Measurements from ENCODE around the gene KIF12.

The KIF12 gene

DNA sequence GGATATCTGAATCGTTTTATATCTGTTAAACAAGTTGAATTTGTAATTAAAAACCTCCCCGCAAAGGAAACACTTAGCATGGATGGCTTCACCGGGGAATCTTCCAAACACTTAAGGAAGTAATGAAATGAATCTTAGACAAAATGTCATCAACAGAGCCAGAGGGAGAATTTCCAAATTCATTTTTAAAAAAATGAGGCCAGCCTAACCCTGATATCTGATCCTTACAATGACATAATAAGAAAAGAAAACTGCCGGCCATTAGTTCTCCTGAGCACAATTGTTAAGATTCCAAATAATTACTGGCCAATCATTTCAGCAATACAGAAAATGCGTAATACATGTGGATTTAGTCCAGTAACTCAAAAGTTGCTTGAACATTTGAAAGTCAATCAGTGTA is 6.1 kb upstream of the KIF12 start:
- no peak for DNase-seq (ENCODE audit: low spot score)

DNA sequence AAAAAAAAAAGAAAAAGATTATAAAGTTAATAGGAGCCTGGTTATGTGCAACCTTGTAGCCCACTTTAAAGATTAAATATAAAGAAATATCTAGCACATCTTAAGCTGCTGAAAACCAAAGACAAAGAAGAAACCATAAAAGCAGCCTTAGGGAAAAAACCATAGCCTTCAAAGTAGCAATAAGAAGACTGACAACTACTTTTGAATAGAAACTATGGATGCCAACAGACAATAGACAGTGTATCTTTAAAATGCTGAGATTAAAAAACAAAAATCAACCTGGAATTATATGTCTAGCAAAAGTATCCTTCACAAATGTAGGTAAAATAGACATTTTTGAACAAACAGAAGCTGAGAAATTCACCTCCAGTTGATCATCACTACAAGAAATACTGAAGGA is 3.4 kb upstream of the KIF12 start:
- no peak for DNase-seq (ENCODE audit: low spot score)

DNA sequence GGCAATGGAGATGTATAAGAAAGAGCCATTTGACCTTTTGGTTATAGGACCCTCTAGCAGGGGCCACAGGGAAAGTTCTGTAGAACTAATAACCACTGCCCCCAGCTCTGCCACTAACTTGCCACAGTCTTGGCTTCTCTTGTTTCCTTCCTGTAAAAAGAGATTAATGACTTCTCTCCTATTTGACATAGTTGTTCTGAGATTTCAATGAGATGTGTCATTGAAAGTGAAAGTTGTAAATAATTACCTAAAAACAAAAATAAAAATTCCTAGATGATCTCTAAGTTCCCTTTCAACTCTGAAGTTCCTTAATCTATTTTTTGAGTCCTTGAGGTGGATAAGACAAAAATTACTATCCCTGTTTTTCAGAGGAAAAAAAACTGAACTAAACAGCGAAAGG is 1.4 kb upstream of the KIF12 start:
- no peak for DNase-seq (ENCODE audit: low spot score)

DNA sequence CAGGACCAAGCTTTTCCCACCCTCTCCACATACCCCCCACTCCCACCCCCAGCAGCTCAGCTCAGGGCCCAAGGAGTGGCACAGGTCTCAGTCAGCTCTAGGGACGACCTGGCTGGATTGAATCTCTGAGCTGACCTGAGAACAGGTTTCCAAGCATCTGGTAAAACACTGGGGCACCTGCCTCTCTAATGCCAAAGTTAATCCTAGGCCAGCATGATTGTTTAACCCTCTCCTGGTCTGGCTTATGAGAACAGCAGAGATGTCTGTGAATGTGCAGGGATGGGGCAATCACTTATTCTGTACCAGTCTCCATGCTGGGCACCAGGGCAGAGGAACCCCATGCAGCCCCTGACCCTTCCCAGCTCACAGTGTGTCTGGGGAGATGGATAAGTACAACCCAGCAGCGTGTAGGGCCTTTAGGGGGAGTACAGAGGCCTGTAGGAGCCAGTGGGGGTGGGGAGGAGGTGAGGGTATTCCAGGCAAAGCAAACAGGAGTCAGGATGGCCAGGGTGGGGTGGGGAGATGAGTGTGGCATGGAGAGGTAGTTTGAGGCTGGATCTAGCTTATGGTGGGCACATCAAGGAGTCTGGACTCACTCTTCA is 678 bp upstream of the KIF12 start:
- no peak for DNase-seq (ENCODE audit: low spot score)

DNA sequence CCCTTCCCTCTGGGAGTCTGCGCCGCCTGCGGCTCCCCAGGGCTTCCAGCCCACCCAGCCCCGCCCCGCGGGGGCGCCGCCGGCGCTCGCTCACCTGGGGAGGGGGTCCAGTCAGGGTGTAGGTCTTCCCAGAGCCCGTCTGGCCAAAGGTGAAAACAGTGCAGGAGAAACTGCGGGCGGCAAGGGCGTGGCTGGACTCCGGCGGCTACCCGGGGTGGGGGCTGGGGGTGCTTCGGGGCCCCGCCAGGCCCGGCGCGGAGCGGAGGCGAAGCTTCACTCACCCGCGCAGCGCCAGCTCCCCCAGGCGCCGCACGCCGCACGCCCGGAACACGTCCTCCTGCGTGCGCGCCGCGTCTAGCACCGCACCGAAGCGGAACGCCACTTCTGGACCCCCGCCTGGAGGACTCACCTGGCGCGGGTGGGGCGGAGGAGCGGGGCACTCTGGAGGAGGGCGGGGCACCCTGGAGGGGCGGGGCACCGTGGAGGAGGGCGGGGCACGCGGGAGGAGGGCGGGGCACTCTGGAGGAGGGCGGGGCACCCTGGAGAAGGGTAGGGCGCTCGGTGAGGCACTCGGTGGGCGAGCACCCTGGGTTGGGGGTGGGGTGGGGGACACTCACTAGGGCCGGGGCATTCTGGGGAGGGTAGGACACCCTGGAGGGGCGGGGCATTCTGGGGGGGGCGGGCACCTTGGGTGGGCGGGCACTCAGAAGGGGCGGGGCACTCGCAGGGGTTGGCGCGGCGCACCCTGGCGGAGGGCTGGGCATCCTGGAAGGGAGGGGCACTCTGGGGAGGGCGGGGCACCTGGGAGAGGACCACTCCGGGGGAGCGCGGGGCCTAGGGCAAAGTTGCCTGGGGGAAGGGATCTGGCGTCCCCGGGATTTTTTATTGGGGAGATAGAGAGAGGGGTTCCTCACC is 814 bp downstream of the KIF12 start:
- no peak for DNase-seq (ENCODE audit: low spot score)

DNA sequence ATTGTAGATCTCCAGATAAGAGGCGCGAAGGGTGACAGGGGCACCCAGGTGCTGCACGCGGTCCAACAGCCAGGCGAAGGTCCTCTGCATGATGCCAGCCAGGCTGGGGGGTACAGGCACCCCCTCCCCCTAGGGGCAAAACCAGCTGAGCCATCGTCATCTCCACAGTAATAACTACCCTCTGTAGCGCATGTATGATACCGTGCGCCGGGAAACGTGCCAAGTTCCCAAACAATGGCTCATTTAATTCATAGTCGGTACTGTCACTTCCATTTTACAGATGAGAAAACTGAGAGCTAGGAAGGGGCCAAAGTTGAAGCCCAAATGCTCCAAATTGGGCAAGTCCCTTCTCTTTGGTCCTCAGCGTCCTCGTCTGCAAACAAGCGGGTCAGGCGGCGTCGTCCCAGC is 1.5 kb downstream of the KIF12 start:
- no peak for DNase-seq (ENCODE audit: low spot score)

DNA sequence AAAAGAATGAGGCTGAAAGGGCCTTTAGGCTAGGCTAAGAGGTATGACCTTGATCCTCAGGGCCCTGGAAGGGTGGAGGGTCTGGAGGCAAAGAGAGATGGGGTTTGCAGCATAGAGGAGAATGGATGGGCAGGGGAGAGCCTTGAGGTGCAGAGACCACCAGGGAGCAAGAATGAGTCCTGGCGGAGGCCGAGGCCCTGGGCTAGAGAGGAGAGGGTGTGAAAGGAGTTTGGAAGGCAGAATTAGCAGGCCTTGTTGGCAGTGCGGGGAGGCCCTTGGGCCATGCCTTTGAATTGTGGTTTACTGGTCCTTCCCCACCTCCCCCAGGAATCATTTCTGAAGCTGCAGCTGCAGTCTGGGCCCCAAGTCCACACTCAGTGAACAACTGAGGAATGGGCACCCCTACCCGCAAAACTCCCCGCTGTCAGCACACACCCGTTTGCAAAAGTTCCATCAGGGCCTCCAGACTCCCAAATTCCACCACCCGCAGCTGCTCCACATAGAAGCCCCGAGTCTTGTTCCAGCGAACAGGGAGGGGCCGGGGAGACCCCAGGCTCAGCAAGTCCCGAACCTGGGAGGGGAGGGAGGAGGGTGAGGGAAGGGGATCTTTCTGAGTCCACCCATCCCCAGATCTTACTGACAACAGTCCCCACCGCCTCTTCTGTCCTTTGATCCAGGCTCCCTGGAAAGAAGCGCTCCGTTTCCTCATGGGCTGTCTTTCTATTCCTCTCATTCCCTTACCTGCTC is 2.1 kb downstream of the KIF12 start:
- no peak for DNase-seq (ENCODE audit: low spot score)

DNA sequence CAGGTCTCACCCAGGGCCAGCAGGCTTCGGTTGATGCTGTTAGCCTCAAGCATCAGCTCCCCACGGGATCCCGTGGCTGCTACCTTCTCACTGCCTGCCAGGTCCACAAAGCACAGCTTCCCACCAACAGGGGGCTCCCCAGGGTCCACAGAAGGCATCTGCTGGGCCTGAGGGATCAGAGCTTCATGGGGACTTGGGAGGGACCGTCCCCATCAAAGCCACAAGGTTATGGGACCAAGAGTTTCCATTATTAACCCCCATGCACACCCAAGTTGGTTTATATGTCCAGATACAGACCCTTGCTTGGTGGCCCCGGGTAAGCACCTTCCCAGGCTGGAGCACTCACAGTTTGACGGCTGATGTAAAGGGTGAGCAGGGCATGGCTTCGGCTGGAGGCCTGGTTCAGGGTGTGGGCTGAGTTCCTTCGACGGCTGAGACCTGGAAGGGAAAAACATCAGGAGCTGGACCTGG is 3.0 kb downstream of the KIF12 start:
- no peak for DNase-seq (ENCODE audit: low spot score)

DNA sequence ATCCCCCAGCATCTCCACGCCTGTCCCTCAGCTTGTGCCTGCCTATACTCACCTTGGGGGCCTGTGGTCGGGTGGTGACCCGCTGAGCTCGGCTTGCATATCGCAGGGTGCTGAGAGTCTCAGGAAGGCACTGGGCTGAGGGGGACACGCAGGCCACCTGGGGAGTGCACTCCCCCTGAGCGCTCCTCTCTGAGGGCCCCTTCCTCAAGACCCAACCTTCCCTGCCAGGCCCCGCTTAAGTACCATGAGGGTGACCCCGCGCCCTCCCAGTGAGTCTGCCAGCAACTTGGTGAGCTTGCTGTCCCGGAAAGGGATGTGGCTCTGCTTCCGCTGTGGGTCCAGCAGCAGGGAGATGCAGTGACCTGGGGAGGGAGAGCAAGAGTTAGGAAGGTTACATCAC is 4.1 kb downstream of the KIF12 start:
- no peak for DNase-seq (ENCODE audit: low spot score)

DNA sequence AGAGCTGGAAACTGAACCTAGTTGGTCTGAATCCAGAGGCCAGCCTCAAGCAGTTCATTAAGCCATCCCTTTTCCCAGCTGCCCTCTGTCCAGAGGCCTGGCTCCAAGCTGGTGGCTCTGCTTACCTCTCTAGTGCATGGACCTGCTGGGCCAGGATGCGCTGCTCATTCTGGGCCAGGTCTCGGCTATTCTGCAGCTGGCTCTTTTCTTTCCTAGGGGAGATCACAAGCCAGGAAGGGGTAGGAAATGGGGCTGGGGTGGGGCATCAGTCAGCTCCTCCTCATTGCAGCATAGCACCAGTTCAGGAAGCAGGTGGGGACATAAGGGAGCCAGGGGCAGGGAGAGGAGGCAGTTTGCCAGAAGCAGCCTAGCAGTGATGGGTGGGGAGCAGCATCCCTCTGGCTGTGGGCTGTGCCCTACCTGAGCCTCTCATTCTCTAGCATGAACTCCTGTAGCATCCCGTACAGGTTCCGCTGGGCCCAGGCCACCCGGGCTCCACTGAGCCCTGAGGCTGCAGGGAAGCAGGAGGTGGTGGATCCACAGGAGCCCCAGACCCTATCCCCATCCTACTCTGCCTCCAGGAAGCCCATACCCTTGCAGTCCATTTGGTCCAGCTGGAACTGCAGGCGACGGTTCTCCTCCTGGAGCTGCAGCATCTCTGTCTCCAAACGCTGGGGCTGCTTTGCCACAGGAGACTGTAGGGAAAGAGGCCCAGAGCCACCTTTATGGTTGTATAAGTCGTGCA is 5.2 kb downstream of the KIF12 start:
- DNase-seq (ENCODE audit: low spot score) = no peak

DNA sequence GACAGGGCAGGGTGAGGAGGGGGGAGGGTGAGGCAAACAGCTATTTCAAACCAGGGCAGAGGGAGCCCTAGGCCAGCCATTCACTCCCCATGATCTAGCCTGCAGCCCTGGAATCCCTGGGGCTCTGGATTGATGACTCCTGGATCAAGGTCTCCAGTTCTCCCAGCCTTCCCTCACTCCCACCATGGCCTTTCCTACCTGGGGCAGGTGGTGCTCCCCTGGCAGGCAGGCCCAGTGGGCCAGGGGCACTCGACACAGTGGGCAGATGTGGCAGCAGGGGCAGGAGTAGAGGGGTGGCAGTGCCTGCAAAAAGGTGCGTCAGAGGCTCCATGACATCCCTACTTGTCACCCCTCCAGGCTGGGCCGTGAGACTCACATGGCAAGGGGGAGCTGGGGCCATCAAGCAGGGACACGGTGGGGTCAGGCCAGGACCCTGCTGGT is 6.0 kb downstream of the KIF12 start:
- DNase-seq (ENCODE audit: low spot score) = no peak

DNA sequence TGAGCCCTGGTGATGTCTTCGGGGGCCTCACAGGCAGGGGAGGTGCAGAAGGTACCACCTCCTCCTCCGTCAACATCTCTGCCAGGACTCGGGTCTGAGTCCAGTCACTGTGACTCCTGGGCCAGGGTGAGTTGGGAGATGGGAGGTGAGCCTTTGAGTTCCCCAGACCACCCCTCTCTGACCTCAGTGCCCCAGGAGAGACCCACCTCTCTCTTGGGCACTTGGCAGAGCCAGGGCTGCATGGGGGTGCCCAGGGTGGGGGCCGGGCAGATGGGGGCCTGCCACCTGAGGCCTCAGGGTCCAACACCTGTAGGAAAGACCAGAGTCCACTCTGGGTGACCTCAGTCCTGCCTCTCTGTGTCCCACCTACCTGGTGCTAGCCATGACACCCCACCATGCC is 6.8 kb downstream of the KIF12 start:
- DNase-seq (ENCODE audit: low spot score) = no peak

DNA sequence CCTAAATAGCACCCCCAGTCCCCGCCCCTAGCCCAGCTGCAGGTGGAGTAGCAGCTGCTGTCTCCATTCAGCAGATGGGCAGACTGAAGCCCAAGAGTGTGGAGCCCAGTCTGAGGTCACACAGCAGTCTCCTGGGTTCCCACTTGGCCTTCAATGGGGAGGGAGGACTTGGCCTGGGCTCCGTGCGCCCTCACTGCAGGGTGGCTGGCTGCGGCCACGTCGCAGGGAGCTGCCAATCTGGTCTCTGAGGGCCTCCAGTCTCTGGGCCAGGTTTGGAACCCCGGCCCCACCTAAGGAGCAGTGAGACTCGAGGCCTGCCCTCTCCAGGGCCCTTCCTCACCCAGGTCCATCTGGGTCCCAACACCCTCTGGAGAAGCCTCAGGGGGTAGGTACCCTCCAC is 7.4 kb downstream of the KIF12 start:
- no peak for DNase-seq (ENCODE audit: low spot score)

DNA sequence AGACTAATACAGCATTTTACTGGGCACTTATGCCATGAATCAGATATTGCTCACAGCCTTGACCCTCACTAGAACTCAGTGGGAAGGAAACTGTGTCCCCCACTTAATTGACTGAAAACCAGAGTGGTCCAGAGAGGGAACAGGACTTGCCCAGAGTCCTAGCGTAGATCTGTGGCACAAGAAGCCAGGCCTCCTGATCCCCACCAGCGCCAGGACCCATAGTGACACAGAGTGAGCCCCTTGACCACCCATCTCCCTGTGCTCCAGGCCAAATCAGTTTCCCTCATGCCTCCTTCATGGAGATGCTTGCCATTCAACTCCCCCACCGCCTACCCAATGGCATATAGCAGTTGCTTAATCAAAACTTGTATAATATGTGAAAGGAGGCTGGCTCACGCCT is 8.3 kb downstream of the KIF12 start:
- no peak for DNase-seq (ENCODE audit: low spot score)

DNA sequence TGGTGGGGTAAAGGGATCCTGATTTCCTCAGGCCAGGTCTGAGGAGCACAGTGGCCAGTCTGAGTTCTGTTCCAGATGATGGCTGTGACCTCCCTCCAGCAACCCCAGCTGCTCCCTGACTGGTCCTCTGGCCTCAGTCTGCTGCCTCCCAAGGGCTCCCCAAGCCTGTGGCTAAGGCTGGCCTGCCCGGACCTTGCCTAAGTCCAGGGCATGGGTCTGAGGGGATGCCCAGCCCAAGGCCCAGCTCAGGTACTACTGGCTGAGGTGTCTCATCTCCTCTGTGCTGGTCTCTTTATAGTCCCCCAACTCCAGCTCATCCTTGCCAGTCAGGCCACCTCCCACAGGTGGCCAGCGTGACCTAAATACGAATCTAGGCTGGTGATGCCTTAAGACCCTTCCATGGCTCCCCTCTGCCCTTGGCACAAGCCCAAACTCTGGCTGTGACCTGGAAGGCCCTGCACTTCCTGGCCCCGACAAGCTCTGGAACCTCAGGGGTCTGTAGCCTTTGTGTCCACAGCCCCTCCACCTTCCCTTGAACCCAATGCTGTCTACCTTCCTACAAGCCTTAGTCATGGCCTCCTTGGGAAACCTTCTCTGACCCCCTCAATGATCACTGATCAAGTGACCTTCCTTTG is 9.8 kb downstream of the KIF12 start:
- DNase-seq (ENCODE audit: low spot score) = no peak

DNA sequence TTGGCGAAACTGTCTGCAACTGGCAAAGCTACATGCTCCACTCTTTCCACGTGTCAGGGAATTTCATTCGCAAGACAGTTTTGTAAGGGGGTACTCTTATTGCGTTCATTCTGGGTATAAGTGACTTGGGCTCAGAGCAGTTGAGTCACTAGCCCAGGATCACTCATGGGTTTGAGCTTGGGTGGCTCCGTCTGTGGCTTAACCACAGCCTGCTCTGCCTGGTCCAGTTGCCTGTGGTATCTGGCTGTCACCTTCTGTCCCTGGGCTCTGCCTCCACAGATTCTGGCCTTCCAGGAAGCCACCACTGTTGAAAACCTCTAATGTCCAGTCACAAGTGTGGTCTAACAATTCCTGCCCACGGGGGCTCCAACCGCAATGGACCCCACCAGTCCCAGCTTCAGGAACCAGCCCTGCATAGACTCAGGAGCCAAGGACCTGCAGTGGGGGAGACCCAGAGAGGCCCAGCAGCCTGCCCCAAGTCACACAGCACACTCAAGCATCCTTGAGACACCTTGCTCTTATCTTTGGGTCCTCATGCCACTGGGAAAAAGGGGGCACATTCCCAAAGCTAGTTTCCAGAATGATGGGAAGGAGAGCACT is 10.4 kb downstream of the KIF12 start:
- no peak for DNase-seq (ENCODE audit: low spot score)

DNA sequence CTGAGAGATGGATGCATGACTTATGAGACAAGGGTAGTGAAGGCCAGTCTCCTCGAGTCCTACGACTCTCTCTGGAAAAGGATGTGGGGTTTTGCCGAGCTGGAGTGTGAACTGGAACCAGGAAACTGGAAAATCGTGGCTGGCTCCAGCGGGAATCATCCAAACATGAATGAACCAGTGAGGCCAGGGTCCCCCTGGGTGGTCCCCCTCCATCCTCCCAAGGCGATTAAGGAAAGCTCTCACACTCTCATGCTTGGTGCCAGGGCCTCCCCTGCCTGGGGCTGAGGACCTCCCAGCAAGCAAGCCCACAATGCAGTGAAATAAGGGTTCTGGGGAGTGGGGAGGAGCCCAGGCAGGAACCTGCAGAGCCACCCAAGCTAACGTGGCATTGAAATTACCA is 11.4 kb downstream of the KIF12 start:
- DNase-seq (ENCODE audit: low spot score) = no peak

DNA sequence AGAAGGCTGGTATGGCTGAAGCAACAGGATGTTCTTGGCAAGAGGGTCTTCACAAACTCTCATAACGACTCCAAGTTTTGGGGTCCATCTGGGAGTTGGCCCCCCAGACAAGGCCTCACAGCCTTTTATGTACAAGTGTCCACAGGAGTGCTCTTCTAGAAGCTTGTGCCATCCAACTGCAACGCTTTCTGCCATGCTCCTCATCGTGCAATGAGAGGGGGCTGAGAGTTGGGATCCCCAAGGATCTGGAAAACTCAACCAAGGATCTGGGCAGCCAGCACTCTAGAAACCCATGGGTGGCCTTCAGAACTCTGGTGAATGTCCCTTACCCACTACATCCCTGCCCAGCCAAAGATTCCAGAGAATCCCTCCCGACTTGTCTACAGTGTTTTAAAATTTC is 12.5 kb downstream of the KIF12 start:
- no peak for DNase-seq (ENCODE audit: low spot score)

DNA sequence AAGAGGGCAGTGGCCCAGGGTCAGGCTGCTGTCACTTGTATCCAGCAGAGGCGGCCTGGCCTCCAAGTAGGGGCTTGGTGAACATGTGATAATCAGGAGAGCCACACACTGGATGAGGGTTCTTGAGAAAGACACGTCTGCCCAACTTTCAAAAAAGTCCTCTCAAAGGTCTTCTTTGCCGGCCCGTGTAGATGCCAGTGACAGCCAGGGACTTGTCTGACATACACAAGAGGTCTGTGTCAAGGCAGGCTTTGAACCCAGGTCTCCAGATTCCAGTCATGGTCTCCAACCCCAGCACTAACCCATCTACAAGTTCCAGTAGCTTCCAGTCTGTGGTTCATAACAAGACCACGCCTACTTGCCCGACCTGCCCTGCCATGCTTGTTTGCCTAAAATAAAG is 13.1 kb downstream of the KIF12 start:
- no peak for DNase-seq (ENCODE audit: low spot score)

DNA sequence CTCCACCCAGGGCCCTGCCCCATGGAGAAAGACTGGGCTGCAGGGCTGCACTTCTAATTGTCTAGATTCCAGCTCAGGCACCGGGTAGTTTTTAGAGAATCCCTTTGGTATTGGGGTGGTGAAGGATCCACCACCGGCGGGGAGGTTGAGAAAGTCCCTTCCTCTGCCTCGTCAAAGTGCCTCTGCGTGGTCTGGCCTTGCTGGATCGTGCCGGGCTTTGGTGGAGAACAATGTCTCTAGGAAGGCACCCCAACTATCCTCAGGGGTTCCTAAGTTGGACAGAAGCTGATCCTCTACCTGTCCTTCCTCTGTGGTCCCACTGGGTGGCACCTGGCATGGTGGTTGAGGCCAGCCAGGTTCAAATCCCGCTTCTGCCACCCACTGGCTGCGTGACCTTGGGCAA is 13.7 kb downstream of the KIF12 start:
- DNase-seq (ENCODE audit: low spot score) = no peak

Data from kidney capillary endothelial cell (primary cell).